ENCODE results near the gene ZCCHC2.

The ZCCHC2 gene

DNA sequence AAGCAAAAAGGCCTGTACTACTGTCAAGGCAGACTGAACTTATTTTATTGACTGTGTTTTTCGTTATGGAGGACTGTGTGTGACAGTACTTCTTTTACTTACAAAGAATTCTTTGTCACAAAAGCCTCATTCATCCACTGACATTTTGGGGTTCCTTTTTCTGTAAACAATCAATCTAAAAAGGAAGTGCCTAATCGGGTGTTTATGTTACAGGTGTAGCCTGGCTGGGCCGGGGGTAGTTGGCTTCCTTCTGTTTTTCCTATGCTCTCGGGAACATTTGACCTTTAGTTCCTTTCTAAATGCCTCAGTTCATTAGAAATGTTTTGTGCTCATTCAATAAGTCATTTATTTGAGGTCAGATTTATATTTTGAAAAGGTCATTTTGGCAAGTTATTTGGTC, 8.3 kb downstream of the ZCCHC2 start:
- Histone ChIP-seq H3K27ac (peak overlapping the region; percentile 41), H3K27me3 (no peaks in the 10 kb centered on the region), H3K4me3 (ENCODE audit: low read depth in 1 of 2, low read length in 1 of 2) (no peak overlapping the region), H3K4me1 (ENCODE audit: control insufficient read depth in 1 of 2, insufficient read depth in 1 of 2, low read depth in 1 of 2, low read length in 1 of 2) (peaks cover 17 to 19% of the 10 kb centered on the region in 2 experiments), H3K36me3 (no peaks in the 10 kb centered on the region), H3K9me3 (no peaks in the 10 kb centered on the region)
- TF ChIP-seq, protein P1, sequence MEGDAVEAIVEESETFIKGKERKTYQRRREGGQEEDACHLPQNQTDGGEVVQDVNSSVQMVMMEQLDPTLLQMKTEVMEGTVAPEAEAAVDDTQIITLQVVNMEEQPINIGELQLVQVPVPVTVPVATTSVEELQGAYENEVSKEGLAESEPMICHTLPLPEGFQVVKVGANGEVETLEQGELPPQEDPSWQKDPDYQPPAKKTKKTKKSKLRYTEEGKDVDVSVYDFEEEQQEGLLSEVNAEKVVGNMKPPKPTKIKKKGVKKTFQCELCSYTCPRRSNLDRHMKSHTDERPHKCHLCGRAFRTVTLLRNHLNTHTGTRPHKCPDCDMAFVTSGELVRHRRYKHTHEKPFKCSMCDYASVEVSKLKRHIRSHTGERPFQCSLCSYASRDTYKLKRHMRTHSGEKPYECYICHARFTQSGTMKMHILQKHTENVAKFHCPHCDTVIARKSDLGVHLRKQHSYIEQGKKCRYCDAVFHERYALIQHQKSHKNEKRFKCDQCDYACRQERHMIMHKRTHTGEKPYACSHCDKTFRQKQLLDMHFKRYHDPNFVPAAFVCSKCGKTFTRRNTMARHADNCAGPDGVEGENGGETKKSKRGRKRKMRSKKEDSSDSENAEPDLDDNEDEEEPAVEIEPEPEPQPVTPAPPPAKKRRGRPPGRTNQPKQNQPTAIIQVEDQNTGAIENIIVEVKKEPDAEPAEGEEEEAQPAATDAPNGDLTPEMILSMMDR (IDR thresholded peaks at IDR 0.05), result no peak

GRCh38 chr18:62531931-62532330, 9.1 kb downstream of the ZCCHC2 start:
- Histone ChIP-seq H3K27me3 (no peaks in the 10 kb centered on the region), H3K27ac (no peak overlapping the region), H3K4me3 (ENCODE audit: low read depth in 1 of 2, low read length in 1 of 2) (no peak overlapping the region), H3K36me3 (no peaks in the 10 kb centered on the region), H3K4me1 (ENCODE audit: control insufficient read depth in 1 of 2, insufficient read depth in 1 of 2, low read depth in 1 of 2, low read length in 1 of 2) (peaks cover 12 to 13% of the 10 kb centered on the region in 2 experiments), H3K9me3 (no peaks in the 10 kb centered on the region)
- TF ChIP-seq, protein P1 (IDR thresholded peaks at IDR 0.05), result no peak

DNA sequence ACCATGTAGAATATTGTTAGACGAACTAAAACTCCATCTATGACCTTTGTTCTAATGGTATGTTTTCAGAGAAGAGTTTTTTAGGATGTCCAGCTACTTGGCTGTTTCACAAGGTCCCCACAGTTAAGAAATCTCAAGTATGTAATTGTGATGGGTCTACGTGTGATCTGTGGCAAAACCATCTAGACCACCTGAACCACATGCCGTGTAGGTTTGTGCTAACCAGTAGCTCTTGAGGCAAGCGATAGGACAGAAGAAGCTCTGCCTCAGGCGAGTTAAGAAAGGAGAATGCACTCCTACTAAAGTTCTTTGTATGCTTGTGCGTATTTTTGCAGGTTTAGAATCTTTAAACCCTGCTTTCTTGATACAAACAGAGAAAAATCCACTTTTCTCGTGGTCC, 13.2 kb downstream of the ZCCHC2 start:
- no peaks in the 10 kb centered on the region for H3K27me3 ChIP-seq
- TF ChIP-seq, protein P1 (IDR thresholded peaks at IDR 0.05), result no peak
- no peak overlapping the region for H3K4me3 ChIP-seq (ENCODE audit: low read depth in 1 of 2, low read length in 1 of 2)
- no peak overlapping the region for H3K27ac ChIP-seq
- no peaks in the 10 kb centered on the region for H3K9me3 ChIP-seq
- peaks cover 5% of the 10 kb centered on the region in 2 experiments for H3K4me1 ChIP-seq (ENCODE audit: control insufficient read depth in 1 of 2, insufficient read depth in 1 of 2, low read depth in 1 of 2, low read length in 1 of 2)
- H3K36me3 ChIP-seq, result peaks cover 14% of the 10 kb centered on the region

DNA sequence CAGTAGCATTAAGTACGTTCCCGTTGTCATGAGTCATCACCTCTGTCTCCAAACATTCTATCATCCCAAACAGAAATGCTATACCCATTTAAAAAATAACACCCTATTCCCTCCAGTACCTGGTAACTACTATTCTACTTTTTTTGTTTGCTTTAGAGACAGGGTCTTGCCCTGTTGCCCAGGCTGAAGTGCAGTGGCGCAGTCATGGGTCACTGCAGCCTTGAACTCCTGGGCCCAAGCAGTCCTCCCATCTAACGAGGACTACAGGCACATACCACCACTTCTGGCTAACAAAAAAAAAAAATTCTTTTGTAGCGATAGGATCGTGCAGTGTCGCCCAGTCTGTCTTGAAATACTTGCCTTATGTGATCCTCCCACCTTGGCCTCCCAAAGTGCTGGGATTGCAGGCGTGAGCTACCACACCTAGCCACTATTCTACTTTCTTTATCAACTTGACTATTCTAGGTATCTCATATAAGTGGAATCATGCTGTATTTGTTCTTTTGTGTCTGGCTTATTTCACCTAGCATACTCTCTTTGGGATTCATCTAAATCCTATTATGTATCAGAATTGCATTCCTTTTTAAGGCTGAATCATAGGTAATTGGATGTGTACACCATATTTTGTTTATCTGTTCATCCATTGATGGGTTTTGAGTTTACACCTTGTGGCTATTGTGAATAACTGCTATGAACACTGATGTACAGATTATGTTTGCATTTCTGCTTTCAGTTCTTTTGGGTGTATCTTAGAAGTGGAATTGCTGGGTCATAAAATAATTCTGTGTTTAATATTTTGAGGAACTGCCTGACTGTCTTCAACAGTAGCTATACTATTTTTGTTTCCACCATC, 14.4 kb downstream of the ZCCHC2 start:
- H3K27ac ChIP-seq, result no peak overlapping the region
- TF ChIP-seq, protein P1 (IDR thresholded peaks at IDR 0.05), result no peak
- H3K9me3 ChIP-seq, result no peaks in the 10 kb centered on the region

GRCh38 chr18:62537946-62538345, 15.1 kb downstream of the ZCCHC2 start:
- Histone ChIP-seq H3K4me3 (ENCODE audit: low read depth in 1 of 2, low read length in 1 of 2) (no peak overlapping the region), H3K4me1 (ENCODE audit: control insufficient read depth in 1 of 2, insufficient read depth in 1 of 2, low read depth in 1 of 2, low read length in 1 of 2) (no peaks in the 10 kb centered on the region), H3K27ac (no peak overlapping the region), H3K36me3 (peaks cover 31% of the 10 kb centered on the region), H3K9me3 (no peaks in the 10 kb centered on the region), H3K27me3 (no peaks in the 10 kb centered on the region)
- TF ChIP-seq, protein P1 (IDR thresholded peaks at IDR 0.05), result no peak

More for the DNA sequence above, 14.4 kb downstream of the ZCCHC2 start:
- Histone ChIP-seq H3K36me3 (peaks cover 25% of the 10 kb centered on the region), H3K27me3 (no peaks in the 10 kb centered on the region), H3K4me1 (ENCODE audit: control insufficient read depth in 1 of 2, insufficient read depth in 1 of 2, low read depth in 1 of 2, low read length in 1 of 2) (no peaks in the 10 kb centered on the region), H3K4me3 (ENCODE audit: low read depth in 1 of 2, low read length in 1 of 2) (no peak overlapping the region)

All from neutrophil (primary cell).